Osteoblast (primary cell): ENCODE measurements around the gene BANP. TPM values are rescaled to one million over a fixed set of nuclear protein-coding genes. Genes with fewer than 3 reads are reported as not detected.
"Not testable (repeated sequence)": the region's sequence is repeated elsewhere in the genome, so short reads cannot be mapped to it uniquely, and the experiment has no call there.

Source experiments
- DNase-seq: peaks from one replicate; pipeline ENCODE4 v3.0.0; 2011; ENCODE audit warnings: low spot score, mixed read lengths; ENCODE audit not compliant: insufficient read length; ENCODE audit errors: missing footprints
- H2AFZ ChIP-seq: 2 replicates; pipeline ENCODE4 v1.6.0; 2011; ENCODE audit warnings: mild to moderate bottlenecking, low read length
- H3K27ac ChIP-seq: 2 replicates; pipeline ENCODE4 v1.5.1; 2011; ENCODE audit warnings: mild to moderate bottlenecking, low read depth, low read length, moderate library complexity
- H3K27me3 ChIP-seq: 2 replicates; pipeline ENCODE4 v1.6.0; 2012; ENCODE audit warnings: mild to moderate bottlenecking, control low read depth, inconsistent platforms, low read length, moderate library complexity; ENCODE audit not compliant: insufficient read depth
- H3K36me3 ChIP-seq: 2 replicates; pipeline ENCODE4 v1.5.1; 2011; ENCODE audit warnings: mild to moderate bottlenecking, low read length, control low read depth, moderate library complexity; ENCODE audit not compliant: insufficient read depth
- H3K4me1 ChIP-seq: 2 replicates; pipeline ENCODE4 v1.5.1; 2011; ENCODE audit warnings: mild to moderate bottlenecking, low read length, control low read depth, moderate library complexity; ENCODE audit not compliant: insufficient read depth
- H3K4me2 ChIP-seq: 2 replicates; pipeline ENCODE4 v1.6.0; 2011; ENCODE audit warnings: mild to moderate bottlenecking, low read length; ENCODE audit not compliant: insufficient read depth
- H3K4me3 ChIP-seq: fragments of 200-600 bp; sonication (generic); 3 replicates; pipeline ENCODE4 v1.5.1; 2012; ENCODE audit warnings: mild to moderate bottlenecking, low read length, inconsistent platforms; ENCODE audit not compliant: insufficient read depth
- H3K79me2 ChIP-seq: 2 replicates; pipeline ENCODE4 v1.6.0; 2012; ENCODE audit warnings: mild to moderate bottlenecking, low read length, control low read depth, inconsistent platforms; ENCODE audit not compliant: insufficient read depth
- H3K9me3 ChIP-seq: 2 replicates; pipeline ENCODE4 v1.5.1; 2011; ENCODE audit warnings: low read depth, low read length, control low read depth
- H4K20me1 ChIP-seq: 2 replicates; pipeline ENCODE4 v1.6.0; 2012; ENCODE audit warnings: mild to moderate bottlenecking, low read length, control low read depth; ENCODE audit not compliant: insufficient read depth
- total RNA-seq: library from RNA; depleted of rRNA; stranded (reverse); fragments of >200 nt; gene quantifications from 2 replicates; pipeline ENCODE4 v1.2.3, GENCODE V29; 2012
- TF ChIP-seq, protein P1 (sequence below): IDR thresholded peaks from 2 replicates; pipeline ENCODE4 v1.5.1; 2011; ENCODE audit warnings: mild to moderate bottlenecking, low read depth, low read length, moderate library complexity; ENCODE audit errors: extremely low read depth

BANP gene
- total RNA-seq, 1 donor, result 23.5 TPM

DNA sequence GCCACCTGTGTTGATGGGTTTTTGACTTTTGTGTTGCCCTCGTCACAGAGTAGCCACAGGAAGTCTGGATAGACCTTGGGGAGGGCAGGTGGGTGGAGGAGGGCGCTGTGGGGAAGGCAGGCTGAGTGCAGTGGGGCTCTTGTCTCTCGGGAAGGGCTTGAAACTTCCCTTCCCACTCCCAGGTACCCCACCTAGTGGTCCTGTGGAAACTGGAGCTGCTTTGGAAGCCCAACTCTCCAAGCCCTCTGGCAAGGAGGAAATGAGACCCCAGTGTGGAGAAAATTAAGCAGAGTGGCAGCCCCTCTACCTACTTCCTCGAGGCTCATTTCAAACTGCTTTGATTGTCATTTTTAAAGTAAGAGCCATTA lies 24.1 kb upstream of the BANP start:
- TF ChIP-seq, protein P1, sequence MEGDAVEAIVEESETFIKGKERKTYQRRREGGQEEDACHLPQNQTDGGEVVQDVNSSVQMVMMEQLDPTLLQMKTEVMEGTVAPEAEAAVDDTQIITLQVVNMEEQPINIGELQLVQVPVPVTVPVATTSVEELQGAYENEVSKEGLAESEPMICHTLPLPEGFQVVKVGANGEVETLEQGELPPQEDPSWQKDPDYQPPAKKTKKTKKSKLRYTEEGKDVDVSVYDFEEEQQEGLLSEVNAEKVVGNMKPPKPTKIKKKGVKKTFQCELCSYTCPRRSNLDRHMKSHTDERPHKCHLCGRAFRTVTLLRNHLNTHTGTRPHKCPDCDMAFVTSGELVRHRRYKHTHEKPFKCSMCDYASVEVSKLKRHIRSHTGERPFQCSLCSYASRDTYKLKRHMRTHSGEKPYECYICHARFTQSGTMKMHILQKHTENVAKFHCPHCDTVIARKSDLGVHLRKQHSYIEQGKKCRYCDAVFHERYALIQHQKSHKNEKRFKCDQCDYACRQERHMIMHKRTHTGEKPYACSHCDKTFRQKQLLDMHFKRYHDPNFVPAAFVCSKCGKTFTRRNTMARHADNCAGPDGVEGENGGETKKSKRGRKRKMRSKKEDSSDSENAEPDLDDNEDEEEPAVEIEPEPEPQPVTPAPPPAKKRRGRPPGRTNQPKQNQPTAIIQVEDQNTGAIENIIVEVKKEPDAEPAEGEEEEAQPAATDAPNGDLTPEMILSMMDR, result no peak
- no peaks in the 10 kb centered on the region for H3K9me3 ChIP-seq
- no peaks in the 10 kb centered on the region for H3K36me3 ChIP-seq
- no peaks in the 10 kb centered on the region for H3K79me2 ChIP-seq
- H3K27ac ChIP-seq, result no peak overlapping the region
- no peak overlapping the region for H3K4me3 ChIP-seq
- no peak for DNase-seq
- peaks cover 26% of the 10 kb centered on the region for H3K27me3 ChIP-seq
- no peaks in the 10 kb centered on the region for H3K4me1 ChIP-seq
- H2AFZ ChIP-seq, result no peak overlapping the region
- no peak overlapping the region for H3K4me2 ChIP-seq
- H4K20me1 ChIP-seq, result no peaks in the 10 kb centered on the region

DNA sequence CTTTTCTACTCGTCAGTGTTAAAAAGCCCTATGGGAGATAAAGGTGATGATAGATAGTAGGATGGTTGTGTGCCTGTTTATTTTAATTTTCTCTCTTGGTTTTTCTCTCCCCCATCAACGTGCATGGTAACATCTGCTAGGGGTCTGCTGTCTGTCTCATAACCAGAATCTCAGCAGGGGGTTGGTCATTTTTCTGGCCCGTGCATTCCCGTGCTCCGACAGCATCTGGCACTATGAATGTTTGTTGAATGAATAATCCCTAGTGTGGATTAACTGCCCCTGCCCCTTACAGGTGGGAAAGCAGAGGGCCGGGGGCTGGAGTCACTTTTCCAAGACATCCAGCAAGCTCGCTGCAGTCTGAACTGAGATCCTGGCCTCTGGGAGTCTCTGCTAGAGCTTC lies 21.2 kb upstream of the BANP start:
- Histone ChIP-seq H3K4me2 (no peak overlapping the region), H3K4me1 (no peaks in the 10 kb centered on the region), H3K79me2 (no peaks in the 10 kb centered on the region), H3K4me3 (no peak overlapping the region), H3K27me3 (peaks cover 9% of the 10 kb centered on the region), H3K36me3 (no peaks in the 10 kb centered on the region), H3K27ac (no peak overlapping the region), H3K9me3 (no peaks in the 10 kb centered on the region), H4K20me1 (no peaks in the 10 kb centered on the region), H2AFZ (no peak overlapping the region)
- DNase-seq, result no peak
- TF ChIP-seq, protein P1, result no peak

GRCh38 chr16:87930456-87930855 lies 20.8 kb upstream of the BANP start:
- H2AFZ ChIP-seq, result no peak overlapping the region
- no peaks in the 10 kb centered on the region for H3K79me2 ChIP-seq
- no peaks in the 10 kb centered on the region for H3K4me1 ChIP-seq
- H3K4me2 ChIP-seq, result no peak overlapping the region
- H3K9me3 ChIP-seq, result no peaks in the 10 kb centered on the region
- peak; percentile 82 for DNase-seq
- H3K27me3 ChIP-seq, result peaks cover 4% of the 10 kb centered on the region
- no peaks in the 10 kb centered on the region for H3K36me3 ChIP-seq
- no peaks in the 10 kb centered on the region for H4K20me1 ChIP-seq
- H3K4me3 ChIP-seq, result no peak overlapping the region
- TF ChIP-seq, protein P1, result peak; percentile 36
- H3K27ac ChIP-seq, result no peak overlapping the region

DNA sequence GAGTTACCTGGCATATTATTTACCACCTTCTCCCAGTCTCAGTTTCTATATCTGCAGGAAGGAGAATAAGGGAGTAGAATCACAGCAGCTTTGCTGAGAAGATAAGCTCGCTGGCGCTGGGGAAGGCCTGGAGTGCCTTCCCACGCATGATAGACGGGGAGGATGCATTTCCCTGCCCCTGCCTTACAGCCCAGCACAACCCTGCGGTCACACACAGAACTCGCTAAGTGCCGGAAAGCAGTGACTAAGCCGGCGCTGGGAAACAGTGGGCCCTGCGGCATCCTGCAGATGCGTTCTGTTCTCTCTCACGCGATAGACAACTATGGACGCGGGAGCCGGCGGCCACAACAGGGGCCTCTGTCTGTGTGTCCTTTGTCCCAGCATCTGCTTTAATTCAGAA lies 19.7 kb upstream of the BANP start:
- DNase-seq, result no peak
- H3K79me2 ChIP-seq, result no peaks in the 10 kb centered on the region
- H4K20me1 ChIP-seq, result no peaks in the 10 kb centered on the region
- H3K9me3 ChIP-seq, result no peaks in the 10 kb centered on the region
- H3K4me1 ChIP-seq, result no peaks in the 10 kb centered on the region
- H3K4me3 ChIP-seq, result no peak overlapping the region
- no peak overlapping the region for H3K4me2 ChIP-seq
- H2AFZ ChIP-seq, result no peak overlapping the region
- no peaks in the 10 kb centered on the region for H3K36me3 ChIP-seq
- H3K27ac ChIP-seq, result no peak overlapping the region
- peaks cover 4% of the 10 kb centered on the region for H3K27me3 ChIP-seq
- TF ChIP-seq, protein P1, result no peak

DNA sequence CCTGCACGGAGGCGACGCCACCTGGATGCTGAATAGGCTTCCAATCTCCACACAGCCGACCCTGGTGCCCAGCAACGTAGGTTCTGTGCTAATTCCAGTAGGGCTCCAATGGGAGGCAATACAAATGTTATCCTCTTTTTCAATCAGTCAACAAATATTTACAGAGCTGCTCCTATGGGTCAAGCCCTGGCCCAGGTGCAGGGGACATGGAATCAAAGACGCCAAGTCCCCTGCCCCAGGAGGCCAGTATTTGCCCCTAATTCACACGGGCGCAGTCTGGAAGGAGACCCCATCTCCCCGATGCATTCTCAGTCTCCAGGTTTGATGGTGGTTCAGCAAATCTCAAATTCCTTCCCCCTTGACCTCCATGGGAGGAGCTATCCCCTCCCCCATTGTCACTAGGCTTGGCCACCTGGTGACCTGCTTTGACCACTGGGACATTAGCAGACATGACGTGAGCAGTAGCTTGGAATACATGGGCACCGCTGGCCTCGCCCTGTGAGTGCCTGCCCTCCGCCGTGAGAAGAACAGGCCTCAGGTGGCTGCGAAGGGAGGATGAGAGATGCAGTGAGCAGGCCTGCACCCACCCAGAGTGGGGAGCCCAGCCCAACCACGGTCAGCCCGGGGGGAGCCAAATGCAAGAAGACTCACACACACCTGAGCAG lies 18.6 kb upstream of the BANP start:
- H2AFZ ChIP-seq, H3K4me2 ChIP-seq, H3K27ac ChIP-seq, DNase-seq, H3K9me3 ChIP-seq, H3K4me1 ChIP-seq, H3K36me3 ChIP-seq, H4K20me1 ChIP-seq, H3K79me2 ChIP-seq, H3K27me3 ChIP-seq, H3K4me3 ChIP-seq: not testable (repeated sequence)
